ENCODE results near the gene C12orf76. TPM values are rescaled to one million over a fixed set of nuclear protein-coding genes. Genes with fewer than 3 reads are reported as not detected.
A peak's percentile ranks its signal among the peaks of the same experiment; 100 is the strongest.

Gene C12orf76
- total and polyA plus RNA-seq, 4 donors = 15.4 to 30.5 (median 23.9) TPM

DNA sequence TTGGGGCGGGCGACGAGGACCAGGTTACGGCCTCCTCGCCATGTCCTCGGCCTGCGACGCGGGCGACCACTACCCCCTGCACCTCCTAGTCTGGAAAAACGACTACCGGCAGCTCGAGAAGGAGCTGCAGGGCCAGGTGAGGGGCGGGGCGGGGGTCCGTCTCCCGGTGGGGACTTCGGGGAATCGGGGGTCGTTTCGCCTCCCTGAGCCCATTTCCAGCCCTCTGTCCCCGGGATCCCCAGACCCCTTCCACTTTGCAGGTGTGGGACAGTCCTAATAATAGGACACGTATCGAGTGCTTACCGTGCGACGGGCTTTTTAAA is 48.7 kb downstream of the C12orf76 start:
- no peak for DNase-seq
- Histone ChIP-seq H3K36me3 (ENCODE audit: control insufficient read depth in 4 of 4, insufficient read depth in 4 of 4, low read length in 4 of 4) (no peaks in the 10 kb centered on the region), H3K27me3 (ENCODE audit: control insufficient read depth in 3 of 3, insufficient read depth in 3 of 3, low read length in 2 of 3) (no peaks in the 10 kb centered on the region), H3K9me3 (ENCODE audit: control insufficient read depth in 4 of 4, insufficient read depth in 3 of 4, low read length in 3 of 4) (no peaks in the 10 kb centered on the region), H3K4me1 (ENCODE audit: control insufficient read depth in 5 of 5, insufficient read depth in 5 of 5, low read length in 5 of 5) (peaks cover 7 to 30% (median 13%) of the 10 kb centered on the region in 5 donors), H3K9ac (ENCODE audit: insufficient read depth in 1 of 2, low read length in 2 of 2) (peak overlapping the region; percentile 53 to 81), H3K27ac (ENCODE audit: low read depth in 1 of 2, low read length in 1 of 2) (peak overlapping the region; percentile 90 to 92), H3K4me3 (peak overlapping the region; percentile 95)
- no peak for ATAC-seq (ENCODE audit: insufficient read depth, low FRiP score)
- WGBS, 2 donors = 0 to 1% methylated on average over 27 of the region's 27 CpGs
- no peak for TF ChIP-seq CTCF (IDR thresholded peaks at IDR 0.05; ENCODE audit: control extremely low read depth, extremely low read depth)

GRCh38 chr12:109998904-109999648 is 49.2 kb downstream of the C12orf76 start, which contains the start of gene ANKRD13A:
Gene ANKRD13A (plus strand): TSS chr12:109999430. CDS start chr12:109999689, 259 bp downstream.
- peak within 1 kb of the TSS; percentile 95 for H3K4me3 ChIP-seq
- peaks cover 7 to 32% (median 13%) of the 10 kb centered on the region in 5 donors for H3K4me1 ChIP-seq (ENCODE audit: control insufficient read depth in 5 of 5, insufficient read depth in 5 of 5, low read length in 5 of 5)
- peak within 1 kb of the TSS; percentile 90 to 92 for H3K27ac ChIP-seq (ENCODE audit: low read depth in 1 of 2, low read length in 1 of 2)
- no peak for TF ChIP-seq CTCF (IDR thresholded peaks at IDR 0.05; ENCODE audit: control extremely low read depth, extremely low read depth)
- no peaks in the 10 kb centered on the region for H3K27me3 ChIP-seq (ENCODE audit: control insufficient read depth in 3 of 3, insufficient read depth in 3 of 3, low read length in 2 of 3)
- no peaks in the 10 kb centered on the region for H3K9me3 ChIP-seq (ENCODE audit: control insufficient read depth in 4 of 4, insufficient read depth in 3 of 4, low read length in 3 of 4)
- peak within 1 kb of the TSS; percentile 81 to 85 for H3K9ac ChIP-seq (ENCODE audit: insufficient read depth in 1 of 2, low read length in 2 of 2)
- H3K36me3 ChIP-seq (ENCODE audit: control insufficient read depth in 4 of 4, insufficient read depth in 4 of 4, low read length in 4 of 4) = no peaks in the 10 kb centered on the region
- 0% methylated on average over 41 to 62 of the region's 62 CpGs for WGBS, 2 donors
- peak; percentile 84 for ATAC-seq (ENCODE audit: insufficient read depth, low FRiP score)
- peak; percentile 94 to 97 (median 96) for DNase-seq

DNA sequence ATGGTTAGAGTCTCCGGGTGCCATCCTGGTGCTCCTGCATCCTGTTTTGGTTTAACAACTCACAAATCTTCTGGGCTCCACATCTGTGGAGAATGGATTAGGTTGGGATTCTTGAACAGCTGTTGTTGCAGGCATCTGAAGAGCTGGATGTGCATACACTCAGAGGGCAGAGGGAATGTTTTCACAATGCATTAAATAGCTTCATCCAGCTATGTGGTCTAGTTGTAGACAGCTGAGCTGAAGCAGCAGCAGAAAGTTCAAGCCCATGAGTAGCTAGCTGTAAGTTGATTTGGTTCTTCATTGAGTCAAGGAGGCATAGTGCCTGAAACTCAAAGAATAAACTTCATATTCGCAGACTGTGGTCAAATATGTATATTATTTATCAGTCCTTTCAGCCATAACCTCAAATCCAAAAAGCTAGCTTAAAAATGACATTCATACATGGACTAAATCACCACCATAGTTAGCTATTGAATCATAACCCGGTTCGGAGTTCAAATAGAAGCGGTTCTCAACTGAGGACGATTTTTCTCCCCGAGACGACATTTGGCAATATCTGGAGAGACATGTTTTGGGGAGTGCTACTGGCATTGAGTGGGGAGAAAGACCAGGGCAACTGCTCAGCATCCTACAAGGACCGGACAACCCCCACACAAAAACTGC is 50.0 kb downstream of the C12orf76 start:
- no peaks in the 10 kb centered on the region for H3K27me3 ChIP-seq (ENCODE audit: control insufficient read depth in 3 of 3, insufficient read depth in 3 of 3, low read length in 2 of 3)
- H3K4me3 ChIP-seq = no peak overlapping the region
- ATAC-seq (ENCODE audit: insufficient read depth, low FRiP score) (no peak), DNase-seq (no peak)
- peaks cover 7 to 31% (median 11%) of the 10 kb centered on the region in 5 donors for H3K4me1 ChIP-seq (ENCODE audit: control insufficient read depth in 5 of 5, insufficient read depth in 5 of 5, low read length in 5 of 5)
- TF ChIP-seq CTCF (IDR thresholded peaks at IDR 0.05; ENCODE audit: control extremely low read depth, extremely low read depth) = no peak
- no peaks in the 10 kb centered on the region for H3K36me3 ChIP-seq (ENCODE audit: control insufficient read depth in 4 of 4, insufficient read depth in 4 of 4, low read length in 4 of 4)
- WGBS, 2 donors = 60 to 70% methylated on average over 9 of the region's 9 CpGs
- peak overlapping the region; percentile 46 to 92 for H3K27ac ChIP-seq (ENCODE audit: low read depth in 1 of 2, low read length in 1 of 2)
- H3K9ac ChIP-seq (ENCODE audit: insufficient read depth in 1 of 2, low read length in 2 of 2) = no peak overlapping the region
- no peaks in the 10 kb centered on the region for H3K9me3 ChIP-seq (ENCODE audit: control insufficient read depth in 4 of 4, insufficient read depth in 3 of 4, low read length in 3 of 4)

All from lung (tissue), 12 donors.